GM21619 (cell line): ENCODE results near the gene SCYL3.
A peak's percentile ranks its signal among the peaks of the same experiment; 100 is the strongest.

Experiments used
- ATAC-seq: cut with Tn5 transposase; IDR thresholded peaks from one replicate; pipeline ENCODE4 v1.9.1; 2021; ENCODE audit not compliant: unreplicated experiment

Gene SCYL3

GRCh38 chr1:169901115-169901514 lies 7.4 kb upstream of the SCYL3 start:
- ATAC-seq = no peak

DNA sequence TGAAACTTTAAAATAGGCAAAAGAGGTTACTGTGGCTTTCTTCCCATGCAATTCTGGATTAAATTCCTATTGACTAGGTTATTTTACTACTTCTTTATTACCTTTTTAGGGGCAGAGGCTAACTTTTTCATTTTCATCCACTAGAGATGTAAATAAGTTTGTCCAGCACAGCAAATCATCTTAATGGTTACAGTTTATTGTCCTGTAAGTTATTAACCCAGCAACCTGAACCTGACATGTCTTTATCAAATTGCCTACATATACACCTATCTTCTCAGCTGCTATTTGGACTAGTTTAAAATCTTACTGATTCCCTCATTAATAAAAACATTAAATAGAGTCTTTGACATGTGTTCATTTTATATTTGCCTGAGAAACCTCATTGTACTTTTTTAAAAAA lies 6.9 kb upstream of the SCYL3 start:
- ATAC-seq = no peak

DNA sequence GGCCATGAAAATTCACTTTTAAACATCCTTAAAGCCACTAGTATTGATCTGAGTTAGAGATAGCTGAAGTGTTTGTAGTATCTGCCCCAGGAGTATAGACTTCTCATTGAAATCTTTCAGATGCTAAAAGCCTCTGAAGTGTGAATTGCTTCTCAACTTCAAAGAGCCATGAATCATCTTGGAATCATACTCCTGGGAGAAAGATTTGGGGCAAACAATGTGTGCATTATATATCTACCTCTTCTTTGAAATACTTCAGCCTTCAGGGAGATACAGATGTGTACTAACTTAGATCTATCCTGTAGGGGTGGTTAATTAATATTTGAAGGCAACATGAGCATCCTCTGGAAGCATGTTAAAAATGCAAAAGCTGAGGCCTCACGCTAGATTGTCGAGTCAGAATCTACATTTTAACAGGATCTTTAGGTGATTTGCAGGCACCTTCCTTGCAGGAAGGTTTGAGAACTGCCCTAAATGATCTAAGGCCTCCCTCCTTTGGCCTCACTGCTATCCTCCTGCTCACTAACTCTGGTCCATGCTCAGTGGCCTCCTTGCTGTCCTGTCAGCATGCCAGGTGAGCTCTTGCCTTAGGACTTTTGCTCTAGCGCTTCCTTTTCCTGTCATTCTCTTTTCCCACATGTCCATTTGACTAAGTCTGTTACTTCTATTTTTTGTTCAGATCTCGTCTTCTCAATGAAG lies 6.0 kb upstream of the SCYL3 start:
- ATAC-seq = no peak

- ATAC-seq = no peak
Measured at GRCh38 chr1:169896013-169896412, 2.3 kb upstream of the SCYL3 start.

GRCh38 chr1:169894424-169895145 lies 889 bp upstream of the SCYL3 start:
- ATAC-seq = no peak

GRCh38 chr1:169892927-169893644 lies 610 bp downstream of the SCYL3 start:
- ATAC-seq = peak; percentile 11

GRCh38 chr1:169892176-169892926 lies 1.3 kb downstream of the SCYL3 start:
- ATAC-seq = no peak

GRCh38 chr1:169891539-169891885 lies 2.2 kb downstream of the SCYL3 start:
- no peak for ATAC-seq

DNA sequence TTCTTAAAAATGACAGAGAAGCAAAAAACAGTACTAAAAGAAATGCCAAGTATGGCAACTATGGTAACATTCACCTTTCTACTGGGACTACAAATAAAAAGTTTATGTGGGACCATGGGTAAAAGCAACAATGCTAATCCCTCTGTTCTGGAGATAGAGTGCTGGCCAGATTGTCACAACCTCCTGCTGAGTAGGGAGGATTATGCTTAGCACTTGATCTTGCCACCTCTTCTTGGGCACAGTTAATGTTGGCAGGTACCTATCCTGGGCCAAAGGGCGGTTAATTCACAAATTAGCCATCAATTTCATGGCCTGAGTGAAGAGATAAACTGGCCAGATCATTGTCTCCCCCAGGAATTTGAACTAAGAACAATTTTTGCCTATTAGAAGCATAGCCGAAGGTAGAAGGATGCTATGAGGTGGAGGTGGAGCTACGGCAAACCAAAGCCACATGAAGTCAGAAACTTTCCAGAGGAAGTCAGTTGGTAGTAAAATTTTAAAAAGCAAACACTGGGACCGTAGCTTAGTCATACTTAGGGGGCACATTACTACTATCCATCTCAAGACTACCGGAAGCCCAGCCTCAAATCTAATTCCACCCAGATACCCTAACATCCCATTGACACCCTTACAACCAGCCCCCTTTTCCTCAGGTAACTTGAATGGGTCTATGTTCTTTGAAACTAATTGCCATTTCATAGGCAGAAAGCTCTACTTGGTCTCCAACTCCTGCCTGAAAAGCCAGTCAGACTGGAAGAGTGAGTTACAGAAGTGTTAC lies 2.7 kb downstream of the SCYL3 start:
- peak; percentile 24 for ATAC-seq

- no peak for ATAC-seq
Measured at GRCh38 chr1:169889871-169890270, 3.8 kb downstream of the SCYL3 start.

DNA sequence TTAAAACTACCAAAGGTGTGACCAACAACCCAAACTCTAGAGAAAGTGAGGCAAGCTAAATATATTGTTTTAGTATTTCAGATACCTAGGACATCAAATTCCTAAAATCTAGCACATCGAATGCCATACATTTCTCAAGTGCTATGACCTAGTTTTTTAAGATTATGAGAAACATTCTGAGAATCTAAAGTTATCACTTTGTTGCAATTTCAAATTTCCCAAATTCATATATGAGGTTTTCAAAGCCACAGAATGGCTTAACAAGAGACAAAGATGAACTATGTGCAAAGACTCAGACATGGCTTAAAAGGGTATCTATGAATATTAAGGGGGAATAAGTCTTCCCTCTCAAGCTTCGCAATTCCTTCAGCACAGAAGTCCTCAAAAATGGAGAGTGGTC lies 6.8 kb downstream of the SCYL3 start:
- no peak for ATAC-seq

DNA sequence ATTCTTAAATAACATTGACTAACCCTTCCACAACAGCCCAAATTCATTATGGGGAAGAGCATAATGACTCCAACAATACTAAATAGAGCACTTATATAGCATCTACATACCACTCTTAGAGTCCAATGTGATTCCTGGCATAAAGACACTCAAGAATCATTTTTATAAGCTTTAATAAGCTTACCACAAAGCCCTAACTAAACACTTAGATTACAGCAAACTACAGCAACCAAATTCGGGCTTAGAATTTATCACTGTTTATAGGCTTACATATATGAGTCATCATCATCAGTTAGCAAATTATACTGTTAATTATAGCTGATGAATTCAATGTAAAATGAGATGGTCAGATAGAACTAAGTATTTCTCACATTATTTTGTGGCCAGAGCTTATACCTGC lies 7.3 kb downstream of the SCYL3 start:
- no peak for ATAC-seq

- no peak for ATAC-seq
Measured at GRCh38 chr1:169885207-169885606, 8.5 kb downstream of the SCYL3 start.

GRCh38 chr1:169884634-169885033 lies 9.1 kb downstream of the SCYL3 start:
- no peak for ATAC-seq

GRCh38 chr1:169882039-169882511 lies 11.6 kb downstream of the SCYL3 start:
- no peak for ATAC-seq

- ATAC-seq = no peak
Measured at GRCh38 chr1:169879034-169879840, 14.5 kb downstream of the SCYL3 start.

DNA sequence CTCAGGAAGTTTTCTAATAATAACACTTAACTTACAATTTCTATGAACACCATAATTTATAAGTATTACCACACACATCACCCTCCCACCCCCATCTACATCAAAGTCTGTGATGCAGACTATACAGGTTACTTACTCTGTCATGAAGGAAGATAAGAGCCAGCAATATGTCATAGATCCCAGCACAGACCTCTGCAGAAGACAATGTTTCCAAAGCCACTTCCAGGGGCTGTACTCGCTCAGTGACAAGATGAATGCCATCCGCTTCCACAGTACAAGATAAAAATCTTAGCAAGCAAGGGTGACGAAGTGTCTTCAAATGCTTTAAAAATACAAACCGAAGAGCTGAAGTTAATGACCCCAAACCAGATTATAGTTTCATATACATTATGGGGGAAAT lies 15.2 kb downstream of the SCYL3 start:
- ATAC-seq = no peak

GRCh38 chr1:169877800-169878491 lies 15.8 kb downstream of the SCYL3 start:
- no peak for ATAC-seq

DNA sequence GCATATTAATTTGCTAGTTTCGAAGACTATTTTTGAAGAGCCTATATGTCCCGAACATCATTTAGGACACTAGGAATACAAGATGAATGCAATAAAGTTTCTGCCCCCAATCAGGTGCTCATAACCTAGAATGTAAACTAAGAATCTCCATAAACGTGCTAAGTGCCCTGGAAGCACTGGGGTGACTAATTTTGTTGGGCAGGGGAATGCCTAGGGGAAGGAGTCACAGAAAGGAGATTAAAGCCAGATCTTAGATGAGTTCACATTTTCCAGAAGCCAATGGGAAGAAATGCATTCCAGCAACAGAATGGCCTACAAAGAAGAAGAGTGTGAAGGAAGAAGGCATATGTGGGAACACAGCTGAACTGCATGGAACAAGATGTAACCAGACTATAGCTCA lies 19.5 kb downstream of the SCYL3 start:
- ATAC-seq = no peak
